IMR-90 (cell line): ENCODE measurements around the gene KLF12. TPM values are rescaled to one million over a fixed set of nuclear protein-coding genes. Genes with fewer than 3 reads are reported as not detected.

ENCODE experiments used
- ATAC-seq: fragments of 200-7000 bp; cut with Tn5 transposase; 2 replicates; pipeline ENCODE4 v1.9.1; 2020; ENCODE audit warnings: low read depth, mild to moderate bottlenecking, moderate library complexity
- BruUV-seq: library from RNA; stranded (reverse); fragments of 400-500 nt; replicated peaks from 2 replicates; lab custom pipeline; 2021; lab: Mats Ljungman, UMichigan
- CTCF ChIA-PET: fragments of 300-600 bp; formaldehyde crosslinking; extraction: SDS; loops from one replicate; lab custom pipeline; 2021; ENCODE audit warnings: antibody characterized with exemption; lab: Yijun Ruan, JAX
- POLR2A ChIA-PET: fragments of 300-600 bp; sonication (Branson Sonifier 250); formaldehyde crosslinking; loops from one replicate; lab custom pipeline; 2022; ENCODE audit warnings: antibody characterized with exemption; ENCODE audit not compliant: unreplicated experiment; lab: Charles Lee
- DNase-seq: peaks from one replicate; pipeline ENCODE4 v3.0.0; 2013
- H2AFZ ChIP-seq: replicated peaks from 2 replicates; pipeline ENCODE3; 2013; ENCODE audit warnings: low read length, mild to moderate bottlenecking; ENCODE audit not compliant: poor library complexity
- H2AK5ac ChIP-seq: 2 replicates; pipeline ENCODE4 v1.6.1; 2013; ENCODE audit warnings: low read depth, low read length, inconsistent platforms
- H2AK9ac ChIP-seq: replicated peaks from 2 replicates; pipeline ENCODE3; 2013; ENCODE audit warnings: mild to moderate bottlenecking, low read depth, low read length, moderate library complexity; ENCODE audit not compliant: poor library complexity
- H2BK120ac ChIP-seq: 2 replicates; pipeline ENCODE4 v1.6.1; 2013; ENCODE audit warnings: low read depth, low read length, inconsistent platforms
- H2BK15ac ChIP-seq: 3 replicates; pipeline ENCODE4 v1.6.1; 2013; ENCODE audit warnings: low read depth, low read length, inconsistent platforms
- H2BK20ac ChIP-seq: 2 replicates; pipeline ENCODE4 v1.6.1; 2013; ENCODE audit warnings: low read depth, mild to moderate bottlenecking, inconsistent platforms, low read length, moderate library complexity
- H2BK5ac ChIP-seq: 2 replicates; pipeline ENCODE4 v1.6.1; 2013; ENCODE audit warnings: mild to moderate bottlenecking, low read depth, low read length, inconsistent platforms; ENCODE audit not compliant: poor library complexity, severe bottlenecking
- H3K14ac ChIP-seq: replicated peaks from 2 replicates; pipeline ENCODE4 v1.6.1; 2013; ENCODE audit warnings: low read depth, low read length, inconsistent platforms
- H3K18ac ChIP-seq: 2 replicates; pipeline ENCODE4 v1.6.1; 2013; ENCODE audit warnings: low read depth, low read length, control low read depth
- H3K23ac ChIP-seq: 2 replicates; pipeline ENCODE4 v1.6.1; 2013; ENCODE audit warnings: low read depth, low read length, inconsistent platforms
- H3K27ac ChIP-seq: 2 replicates; pipeline ENCODE4 v1.5.1; 2013; ENCODE audit warnings: mild to moderate bottlenecking, control low read depth, low read length; ENCODE audit not compliant: insufficient read depth
- H3K27me3 ChIP-seq: 2 replicates; pipeline ENCODE4 v1.6.1; 2013; ENCODE audit warnings: low read length; ENCODE audit not compliant: control insufficient read depth, insufficient read depth
- H3K36me3 ChIP-seq: 2 replicates; pipeline ENCODE4 v1.6.1; 2013; ENCODE audit warnings: low read length, mixed read lengths; ENCODE audit not compliant: control insufficient read depth, insufficient read depth
- H3K4ac ChIP-seq: 2 replicates; pipeline ENCODE4 v1.6.1; 2013; ENCODE audit warnings: low read depth, low read length, inconsistent platforms
- H3K4me1 ChIP-seq: 2 replicates; pipeline ENCODE4 v1.6.1; 2013; ENCODE audit warnings: low read length, mixed read lengths; ENCODE audit not compliant: control insufficient read depth, insufficient read depth
- H3K4me2 ChIP-seq: 2 replicates; pipeline ENCODE4 v1.6.1; 2013; ENCODE audit warnings: low read depth, mild to moderate bottlenecking, control low read depth, low read length, moderate library complexity
- H3K4me3 ChIP-seq: 2 replicates; pipeline ENCODE4 v1.5.1; 2013; ENCODE audit warnings: low read depth, mild to moderate bottlenecking, control low read depth, low read length, moderate library complexity; ENCODE audit not compliant: insufficient read depth
- H3K56ac ChIP-seq: 2 replicates; pipeline ENCODE4 v1.6.1; 2013; ENCODE audit warnings: low read length, inconsistent platforms; ENCODE audit not compliant: insufficient read depth; ENCODE audit errors: extremely low read depth
- H3K79me1 ChIP-seq, 2 experiments: 2 replicates each; pipeline ENCODE4 v1.6.1; 2013; ENCODE audit warnings: low read length in 2 of 2, inconsistent platforms in 1 of 2, low read depth in 1 of 2
- H3K9ac ChIP-seq: 2 replicates; pipeline ENCODE4 v1.6.1; 2013; ENCODE audit warnings: low read depth, low read length, control low read depth
- H3K9me1 ChIP-seq: 2 replicates; pipeline ENCODE4 v1.6.1; 2013; ENCODE audit warnings: low read length, inconsistent platforms; ENCODE audit not compliant: insufficient read depth
- H3K9me3 ChIP-seq: 2 replicates; pipeline ENCODE4 v1.6.1; 2013; ENCODE audit warnings: low read length; ENCODE audit not compliant: control insufficient read depth, insufficient read depth
- H4K20me1 ChIP-seq: 2 replicates; pipeline ENCODE4 v1.6.1; 2013; ENCODE audit warnings: low read length, inconsistent platforms; ENCODE audit not compliant: insufficient read depth
- H4K5ac ChIP-seq: 2 replicates; pipeline ENCODE4 v1.6.1; 2013; ENCODE audit warnings: mild to moderate bottlenecking, low read depth, low read length, control low read depth
- H4K8ac ChIP-seq, 2 experiments: 2 replicates each; pipeline ENCODE4 v1.6.1; 2013; ENCODE audit warnings: low read depth in 2 of 2, low read length in 2 of 2, control low read depth in 1 of 2, inconsistent platforms in 1 of 2
- H4K91ac ChIP-seq: 2 replicates; pipeline ENCODE4 v1.6.1; 2013; ENCODE audit warnings: low read depth, low read length, inconsistent platforms; ENCODE audit not compliant: insufficient read depth
- BHLHE40 ChIP-seq: fragments of 150-350 bp; IDR thresholded peaks from 2 replicates; pipeline ENCODE4 v1.6.1; 2016; ENCODE audit warnings: mild to moderate bottlenecking, low read depth, low read length
- CHD1 ChIP-seq: IDR thresholded peaks from 2 replicates; pipeline ENCODE4 v1.6.1; 2012; ENCODE audit warnings: low read depth, low read length, improper control_type of control experiment
- MAFK ChIP-seq: IDR thresholded peaks from 2 replicates; pipeline ENCODE4 v1.6.1; 2012; ENCODE audit warnings: low read depth, low read length, improper control_type of control experiment
- NFE2L2 ChIP-seq: fragments of 150-350 bp; IDR thresholded peaks from 2 replicates; pipeline ENCODE4 v1.6.1; 2016; ENCODE audit warnings: low read depth, mild to moderate bottlenecking, low read length
- RAD21 ChIP-seq: IDR thresholded peaks from 2 replicates; pipeline ENCODE4 v1.6.1; 2012; ENCODE audit warnings: low read length, improper control_type of control experiment
- WGBS, 2 experiments: methylation state at CpG; one replicate each; pipeline versions ENCODE4 v1.1.5 to v1.1.7; 2013; ENCODE audit warnings: missing lambda C conversion rate in 2 of 2; ENCODE audit not compliant: insufficient read length in 1 of 2; ENCODE audit errors: extremely low coverage in 2 of 2; 5-methylcytosine and 5-hydroxymethylcytosine counted together
- dilution Hi-C: fragments of 300-500 bp; cut with HindIII; formaldehyde crosslinking; loops from one replicate; pipeline ENCODE4 v1.14.3; 2018; ENCODE audit warnings: low sequenced_read_pairs; ENCODE audit not compliant: unreplicated experiment
- in situ Hi-C: fragments of 300-500 bp; cut with MboI; formaldehyde crosslinking; loops from 3 replicates; pipeline ENCODE4 v1.14.3; 2019; ENCODE audit warnings: low sequenced_read_pairs, inconsistent platforms, mixed read lengths
- intact Hi-C: fragments of 100-400 bp; cut with micrococcal nuclease; formaldehyde crosslinking; loops from 2 replicates; pipeline ENCODE4 v1.10.0; 2022
- polyA plus RNA-seq, 3 experiments: library from polyadenylated mRNA; depleted of rRNA; stranded (reverse); fragments of >200 nt; gene quantifications; 2 replicates each; pipeline ENCODE4 v1.2.3, GENCODE V29; 2012; ENCODE audit warnings: low replicate concordance in 1 of 3
- total RNA-seq: library from RNA; depleted of rRNA; stranded (reverse); fragments of >200 nt; gene quantifications from 2 replicates; pipeline ENCODE4 v1.2.3, GENCODE V29; 2012
- TF ChIP-seq, protein P1 (sequence below): conservative IDR thresholded peaks from 2 replicates; pipeline ENCODE4 v1.5.1; 2012; ENCODE audit warnings: mild to moderate bottlenecking, low read depth, low read length, improper control_type of control experiment
- TF ChIP-seq, protein P2 (sequence below): fragments of 150-350 bp; IDR thresholded peaks from 2 replicates; pipeline ENCODE4 v1.6.1; 2016; ENCODE audit warnings: low read depth, mild to moderate bottlenecking, low read length, moderate library complexity, borderline replicate concordance
- TF ChIP-seq, protein P3 (sequence below): fragments of 150-350 bp; IDR thresholded peaks from 2 replicates; pipeline ENCODE4 v1.6.1; 2017; ENCODE audit warnings: mild to moderate bottlenecking, antibody characterized with exemption, low read length, low read depth

The KLF12 gene
- total and polyA plus RNA-seq, 2 of the 4 experiments (the other 2 are of a cell fraction), result 8.8 to 44.8 TPM

DNA sequence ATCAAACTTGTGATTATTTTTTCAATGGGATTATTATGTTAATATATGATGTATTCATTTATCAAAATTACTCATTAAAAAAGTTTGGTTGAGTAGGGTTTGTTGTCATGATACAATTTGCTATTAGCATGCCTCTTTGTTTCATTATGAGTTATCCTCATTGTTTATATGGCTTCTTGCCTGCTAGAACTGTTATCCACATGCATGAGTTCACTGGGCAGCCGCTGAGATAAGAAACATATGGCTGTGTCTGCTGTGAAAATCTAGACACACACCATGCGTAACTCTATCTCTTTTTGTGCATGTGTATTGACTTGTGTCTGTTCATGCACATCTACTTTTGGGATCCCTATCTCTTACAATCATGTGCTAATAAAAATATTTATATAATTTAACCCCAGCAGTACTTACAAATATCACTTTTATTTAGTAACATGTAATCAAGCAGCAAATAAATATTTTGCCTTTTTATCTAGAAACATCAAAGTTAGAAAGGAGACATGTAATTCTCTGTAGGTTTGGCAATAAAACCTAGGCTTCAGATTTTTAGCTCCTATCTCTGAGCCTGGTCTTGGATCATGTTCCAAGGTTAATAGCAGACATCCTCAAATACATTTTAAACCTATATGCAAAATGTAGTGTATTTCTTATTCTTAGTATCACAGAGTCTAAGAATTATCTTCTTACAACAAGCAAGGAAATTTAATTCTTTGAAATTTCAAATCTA is 11.2 kb upstream of the KLF12 start (continued):
- TF ChIP-seq, protein P1, sequence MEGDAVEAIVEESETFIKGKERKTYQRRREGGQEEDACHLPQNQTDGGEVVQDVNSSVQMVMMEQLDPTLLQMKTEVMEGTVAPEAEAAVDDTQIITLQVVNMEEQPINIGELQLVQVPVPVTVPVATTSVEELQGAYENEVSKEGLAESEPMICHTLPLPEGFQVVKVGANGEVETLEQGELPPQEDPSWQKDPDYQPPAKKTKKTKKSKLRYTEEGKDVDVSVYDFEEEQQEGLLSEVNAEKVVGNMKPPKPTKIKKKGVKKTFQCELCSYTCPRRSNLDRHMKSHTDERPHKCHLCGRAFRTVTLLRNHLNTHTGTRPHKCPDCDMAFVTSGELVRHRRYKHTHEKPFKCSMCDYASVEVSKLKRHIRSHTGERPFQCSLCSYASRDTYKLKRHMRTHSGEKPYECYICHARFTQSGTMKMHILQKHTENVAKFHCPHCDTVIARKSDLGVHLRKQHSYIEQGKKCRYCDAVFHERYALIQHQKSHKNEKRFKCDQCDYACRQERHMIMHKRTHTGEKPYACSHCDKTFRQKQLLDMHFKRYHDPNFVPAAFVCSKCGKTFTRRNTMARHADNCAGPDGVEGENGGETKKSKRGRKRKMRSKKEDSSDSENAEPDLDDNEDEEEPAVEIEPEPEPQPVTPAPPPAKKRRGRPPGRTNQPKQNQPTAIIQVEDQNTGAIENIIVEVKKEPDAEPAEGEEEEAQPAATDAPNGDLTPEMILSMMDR, result no peak
- TF ChIP-seq RAD21, result no peak

- WGBS, 2 experiments, result no CpG with 5 or more reads among the region's 3 CpGs
- H3K4me3 ChIP-seq, result no peak overlapping the region
- no peak overlapping the region for H4K91ac ChIP-seq
- peak overlapping the region; percentile 57 for H2BK5ac ChIP-seq
- H3K9me1 ChIP-seq, result no peaks in the 10 kb centered on the region
- no peak overlapping the region for H3K27ac ChIP-seq
- ATAC-seq (no peak), DNase-seq (no peak)
- H3K27me3 ChIP-seq, result no peaks in the 10 kb centered on the region
- peak overlapping the region; percentile 3; the same call in 1 of the 2 replicates for H3K14ac ChIP-seq
- POLR2A ChIA-PET, result interaction anchor here (0.5 kb wide), 1 partner anchor 645 kb away, joined by 4 read pairs; no protein-coding TSS in a partner anchor
- H3K9me3 ChIP-seq, result no peaks in the 10 kb centered on the region
- peak overlapping the region; percentile 54; the same call in 1 of the 2 replicates for H4K5ac ChIP-seq
- H3K36me3 ChIP-seq, result no peaks in the 10 kb centered on the region
- no peak overlapping the region for H3K9ac ChIP-seq
- dilution Hi-C loops, result no loop called here
- no peaks in the 10 kb centered on the region for H4K20me1 ChIP-seq
- H3K23ac ChIP-seq, result no peak overlapping the region
- no peak overlapping the region for H2AK5ac ChIP-seq
- H3K79me1 ChIP-seq, result no peaks in the 10 kb centered on the region
- H4K8ac ChIP-seq, result peak overlapping the region in 1 of 2 experiments; percentile 14; a peak in 1 of 4 replicates
- no peak overlapping the region for H2BK15ac ChIP-seq
- CTCF ChIA-PET, result no interaction called here
- in situ Hi-C loops, result loop anchor here (25.0 kb wide), 1 partner anchor 1068 kb away; no protein-coding TSS in a partner anchor
- H3K18ac ChIP-seq, result peak overlapping the region; percentile 83; the same call in 1 of the 2 replicates
- no peaks in the 10 kb centered on the region; the same call in 1 of the 2 replicates for H3K4me1 ChIP-seq
- H3K4ac ChIP-seq, result peak overlapping the region; percentile 44; the same call in 1 of the 2 replicates
- no peak overlapping the region for H3K56ac ChIP-seq
- peak overlapping the region; percentile 64 for H2BK120ac ChIP-seq
- intact Hi-C loops, result no loop called here
- H2AFZ ChIP-seq, result no peak overlapping the region
- H2BK20ac ChIP-seq, result peak overlapping the region; percentile 53; the same call in 1 of the 2 replicates
- H2AK9ac ChIP-seq, result no peak overlapping the region
- no TSS peak for BruUV-seq
- H3K4me2 ChIP-seq, result no peak overlapping the region
- TF ChIP-seq CHD1 (no peak), NFE2L2 (peak; percentile 95), MAFK (peak; percentile 86), BHLHE40 (no peak)
- TF ChIP-seq, protein P2, sequence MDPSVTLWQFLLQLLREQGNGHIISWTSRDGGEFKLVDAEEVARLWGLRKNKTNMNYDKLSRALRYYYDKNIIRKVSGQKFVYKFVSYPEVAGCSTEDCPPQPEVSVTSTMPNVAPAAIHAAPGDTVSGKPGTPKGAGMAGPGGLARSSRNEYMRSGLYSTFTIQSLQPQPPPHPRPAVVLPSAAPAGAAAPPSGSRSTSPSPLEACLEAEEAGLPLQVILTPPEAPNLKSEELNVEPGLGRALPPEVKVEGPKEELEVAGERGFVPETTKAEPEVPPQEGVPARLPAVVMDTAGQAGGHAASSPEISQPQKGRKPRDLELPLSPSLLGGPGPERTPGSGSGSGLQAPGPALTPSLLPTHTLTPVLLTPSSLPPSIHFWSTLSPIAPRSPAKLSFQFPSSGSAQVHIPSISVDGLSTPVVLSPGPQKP, result no peak
- TF ChIP-seq, protein P3, sequence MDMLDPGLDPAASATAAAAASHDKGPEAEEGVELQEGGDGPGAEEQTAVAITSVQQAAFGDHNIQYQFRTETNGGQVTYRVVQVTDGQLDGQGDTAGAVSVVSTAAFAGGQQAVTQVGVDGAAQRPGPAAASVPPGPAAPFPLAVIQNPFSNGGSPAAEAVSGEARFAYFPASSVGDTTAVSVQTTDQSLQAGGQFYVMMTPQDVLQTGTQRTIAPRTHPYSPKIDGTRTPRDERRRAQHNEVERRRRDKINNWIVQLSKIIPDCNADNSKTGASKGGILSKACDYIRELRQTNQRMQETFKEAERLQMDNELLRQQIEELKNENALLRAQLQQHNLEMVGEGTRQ, result no peak
- TF ChIP-seq, protein P1, result no peak
Measured at GRCh38 chr13:74144269-74144668, 10.1 kb upstream of the KLF12 start.
